ENCODE measurements around the gene CHRM1. TPM values are rescaled to one million over a fixed set of nuclear protein-coding genes. Genes with fewer than 3 reads are reported as not detected.
A peak's percentile ranks its signal among the peaks of the same experiment; 100 is the strongest.

Gene CHRM1
- total RNA-seq, 1 experiment from 2014 or later = not detected

DNA sequence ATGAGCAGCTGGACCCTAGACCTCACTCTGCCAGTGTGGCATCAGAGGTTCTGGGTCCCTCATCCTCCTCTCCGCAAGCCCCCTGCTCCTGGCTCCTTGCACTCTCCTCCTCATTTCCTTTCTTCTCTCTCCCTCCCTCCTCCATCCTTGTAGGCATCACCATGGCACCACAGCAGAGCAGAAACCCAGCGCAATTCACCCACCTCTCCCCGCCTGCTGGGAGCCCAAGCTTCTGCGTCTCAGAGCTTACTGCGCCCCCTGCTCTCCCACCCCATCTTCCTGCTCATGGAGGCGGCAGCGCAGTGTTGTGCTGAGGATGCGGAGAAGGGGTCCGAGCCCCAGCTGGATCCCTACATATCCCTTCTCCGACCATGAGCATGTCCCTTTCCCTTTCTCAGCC is 1.7 kb downstream of the CHRM1 start:
- H4K91ac ChIP-seq (ENCODE audit: insufficient read length, low read depth, low read length) = no peak overlapping the region
- no peak overlapping the region for H2AFZ ChIP-seq (ENCODE audit: low read length)
- H3K79me1 ChIP-seq (ENCODE audit: insufficient read depth, low read depth, low read length, poor library complexity, severe bottlenecking) = no peaks in the 10 kb centered on the region
- H4K8ac ChIP-seq (replicated peaks; ENCODE audit: insufficient read length, low read depth, low read length) = no peak overlapping the region
- H2AK5ac ChIP-seq (ENCODE audit: insufficient read length, low read length) = no peak overlapping the region
- no peak overlapping the region for H2BK120ac ChIP-seq (ENCODE audit: low read depth, low read length, poor library complexity, severe bottlenecking)
- H3K56ac ChIP-seq (ENCODE audit: insufficient read length, low read depth, low read length) = no peak overlapping the region
- no peak overlapping the region for H2BK20ac ChIP-seq (ENCODE audit: low read depth, low read length, poor library complexity, severe bottlenecking)
- no peak overlapping the region for H3K27ac ChIP-seq (ENCODE audit: insufficient read length, low read depth, low read length)
- Mint-ChIP-seq H3K36me3 (ENCODE audit: insufficient read depth in 1 of 3, low read depth in 3 of 3) (no peaks in the 10 kb centered on the region; a peak in 1 of 7 replicates), H3K27ac (peak overlapping the region in 1 of 3 experiments; percentile 8; a peak in 1 of 7 replicates), H3K27me3 (ENCODE audit: low read depth) (peaks cover 48% of the 10 kb centered on the region), H3K4me3 (peak overlapping the region in 1 of 2 experiments; percentile 4; a peak in 2 of 5 replicates), H3K9me3 (no peaks in the 10 kb centered on the region; a peak in 1 of 5 replicates), H3K4me1 (peaks cover 27 to 48% of the 10 kb centered on the region in 2 experiments)
- DNase-seq = no peak
- TF ChIP-seq, protein P1, sequence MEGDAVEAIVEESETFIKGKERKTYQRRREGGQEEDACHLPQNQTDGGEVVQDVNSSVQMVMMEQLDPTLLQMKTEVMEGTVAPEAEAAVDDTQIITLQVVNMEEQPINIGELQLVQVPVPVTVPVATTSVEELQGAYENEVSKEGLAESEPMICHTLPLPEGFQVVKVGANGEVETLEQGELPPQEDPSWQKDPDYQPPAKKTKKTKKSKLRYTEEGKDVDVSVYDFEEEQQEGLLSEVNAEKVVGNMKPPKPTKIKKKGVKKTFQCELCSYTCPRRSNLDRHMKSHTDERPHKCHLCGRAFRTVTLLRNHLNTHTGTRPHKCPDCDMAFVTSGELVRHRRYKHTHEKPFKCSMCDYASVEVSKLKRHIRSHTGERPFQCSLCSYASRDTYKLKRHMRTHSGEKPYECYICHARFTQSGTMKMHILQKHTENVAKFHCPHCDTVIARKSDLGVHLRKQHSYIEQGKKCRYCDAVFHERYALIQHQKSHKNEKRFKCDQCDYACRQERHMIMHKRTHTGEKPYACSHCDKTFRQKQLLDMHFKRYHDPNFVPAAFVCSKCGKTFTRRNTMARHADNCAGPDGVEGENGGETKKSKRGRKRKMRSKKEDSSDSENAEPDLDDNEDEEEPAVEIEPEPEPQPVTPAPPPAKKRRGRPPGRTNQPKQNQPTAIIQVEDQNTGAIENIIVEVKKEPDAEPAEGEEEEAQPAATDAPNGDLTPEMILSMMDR (conservative IDR thresholded peaks at IDR 0.05) = no peak
- H3K23ac ChIP-seq (ENCODE audit: insufficient read length, low read depth, low read length) = no peak overlapping the region
- H4K20me1 ChIP-seq (ENCODE audit: control insufficient read depth, insufficient read depth, insufficient read length) = no peaks in the 10 kb centered on the region
- H4K5ac ChIP-seq (ENCODE audit: insufficient read length, low read depth, low read length) = no peak overlapping the region
- H2BK5ac ChIP-seq (ENCODE audit: insufficient read length, low read length) = no peak overlapping the region
- H2BK15ac ChIP-seq (ENCODE audit: low read depth, low read length) = no peak overlapping the region
- H3T11ph ChIP-seq (ENCODE audit: low read length) = no peak overlapping the region
- H3K14ac ChIP-seq (ENCODE audit: insufficient read depth, low read length) = no peak overlapping the region
- no peak overlapping the region for H3K9ac ChIP-seq (ENCODE audit: extremely low read depth, insufficient read length, low read length)
- no peaks in the 10 kb centered on the region for H3K79me2 ChIP-seq (ENCODE audit: insufficient read depth, low read length)
- H3K23me2 ChIP-seq (ENCODE audit: insufficient read length, low read depth, low read length, poor library complexity, severe bottlenecking) = peaks cover 5% of the 10 kb centered on the region
- H3K18ac ChIP-seq (ENCODE audit: insufficient read length, low read depth, low read length) = no peak overlapping the region
- H3K4me2 ChIP-seq (ENCODE audit: insufficient read depth, insufficient read length, low read length) = no peak overlapping the region
- no peaks in the 10 kb centered on the region for H3K4me1 ChIP-seq (ENCODE audit: insufficient read depth, low read length)
- H2BK12ac ChIP-seq (ENCODE audit: insufficient read length, low read depth, low read length) = no peak overlapping the region
- H3K27me3 ChIP-seq (ENCODE audit: insufficient read depth, low read length) = peaks cover 2% of the 10 kb centered on the region
- H3K9me3 ChIP-seq (ENCODE audit: control insufficient read depth, low read depth, low read length) = no peaks in the 10 kb centered on the region
- no peak overlapping the region for H3K4ac ChIP-seq (ENCODE audit: low read depth, low read length)
- no CpG with 5 or more reads among the region's 10 CpGs for WGBS (ENCODE audit: extremely low coverage, insufficient read length, low lambda C conversion rate)
